ENCODE measurements around the gene SP8. TPM values are rescaled to one million over a fixed set of nuclear protein-coding genes. Genes with fewer than 3 reads are reported as not detected.

Gene SP8
- total RNA-seq, 1 experiment from 2014 or later = not detected

GRCh38 chr7:20834656-20835055, 48.0 kb upstream of the SP8 start:
- no peak for DNase-seq
- Histone ChIP-seq H2AFZ (no peak overlapping the region), H3K4me1 (replicated peaks; ENCODE audit: insufficient read depth) (no peaks in the 10 kb centered on the region), H3K79me2 (ENCODE audit: low read depth) (no peaks in the 10 kb centered on the region), H3K4me3 (no peak overlapping the region), H3K4me2 (no peak overlapping the region), H3K9me2 (ENCODE audit: insufficient read depth) (no peaks in the 10 kb centered on the region), H3K27me3 (ENCODE audit: insufficient read depth, low read depth) (no peaks in the 10 kb centered on the region), H4K20me1 (ENCODE audit: insufficient read depth) (no peaks in the 10 kb centered on the region), H3F3A (ENCODE audit: insufficient read depth, low read depth) (no peaks in the 10 kb centered on the region), H3K36me3 (ENCODE audit: low read depth) (no peaks in the 10 kb centered on the region), H3K9me3 (ENCODE audit: insufficient read depth, low read depth) (no peaks in the 10 kb centered on the region), H3K27ac (no peak overlapping the region)
- BruUV-seq (replicated peaks) = no TSS peak
- TF ChIP-seq EZH2 (IDR thresholded peaks at IDR 0.05; ENCODE audit: low read depth) (no peak), CTCF (conservative IDR thresholded peaks at IDR 0.05) (peak; percentile 67)
- ChIA-PET CTCF (no interaction called here), POLR2A (ENCODE audit: unreplicated experiment) (no interaction called here)
- intact Hi-C loops (cut with micrococcal nuclease; ENCODE audit: unreplicated experiment) = no loop called here

- H3K79me2 ChIP-seq (ENCODE audit: low read depth) = no peaks in the 10 kb centered on the region
- no peak for TF ChIP-seq EZH2 (IDR thresholded peaks at IDR 0.05; ENCODE audit: low read depth)
- TF ChIP-seq CTCF (conservative IDR thresholded peaks at IDR 0.05) = no peak
- no peaks in the 10 kb centered on the region for H3K9me3 ChIP-seq (ENCODE audit: insufficient read depth, low read depth)
- DNase-seq = no peak
- H3K4me3 ChIP-seq = no peak overlapping the region
- intact Hi-C loops (cut with micrococcal nuclease; ENCODE audit: unreplicated experiment) = no loop called here
- no peaks in the 10 kb centered on the region for H3F3A ChIP-seq (ENCODE audit: insufficient read depth, low read depth)
- no peak overlapping the region for H3K4me2 ChIP-seq
- no peaks in the 10 kb centered on the region for H3K9me2 ChIP-seq (ENCODE audit: insufficient read depth)
- CTCF ChIA-PET = interaction anchor here (0.7 kb wide), 1 partner anchor 228 kb away, joined by 4 read pairs; no protein-coding TSS in a partner anchor
- H4K20me1 ChIP-seq (ENCODE audit: insufficient read depth) = no peaks in the 10 kb centered on the region
- POLR2A ChIA-PET (ENCODE audit: unreplicated experiment) = no interaction called here
- H3K36me3 ChIP-seq (ENCODE audit: low read depth) = no peaks in the 10 kb centered on the region
- no peak overlapping the region for H3K27ac ChIP-seq
- no TSS peak for BruUV-seq (replicated peaks)
- no peaks in the 10 kb centered on the region for H3K4me1 ChIP-seq (replicated peaks; ENCODE audit: insufficient read depth)
- no peak overlapping the region for H2AFZ ChIP-seq
- H3K27me3 ChIP-seq (ENCODE audit: insufficient read depth, low read depth) = no peaks in the 10 kb centered on the region
Measured at GRCh38 chr7:20831956-20832355, 45.3 kb upstream of the SP8 start.

GRCh38 chr7:20831451-20831850, 44.8 kb upstream of the SP8 start:
- H3K4me1 ChIP-seq (replicated peaks; ENCODE audit: insufficient read depth) = no peaks in the 10 kb centered on the region
- no peaks in the 10 kb centered on the region for H3K27me3 ChIP-seq (ENCODE audit: insufficient read depth, low read depth)
- H2AFZ ChIP-seq = no peak overlapping the region
- no peak overlapping the region for H3K4me3 ChIP-seq
- H3K4me2 ChIP-seq = no peak overlapping the region
- ChIA-PET POLR2A (ENCODE audit: unreplicated experiment) (no interaction called here), CTCF (interaction anchor here (0.7 kb wide), 1 partner anchor 227 kb away, joined by 4 read pairs; no protein-coding TSS in a partner anchor)
- no peaks in the 10 kb centered on the region for H3F3A ChIP-seq (ENCODE audit: insufficient read depth, low read depth)
- no peaks in the 10 kb centered on the region for H4K20me1 ChIP-seq (ENCODE audit: insufficient read depth)
- H3K9me2 ChIP-seq (ENCODE audit: insufficient read depth) = no peaks in the 10 kb centered on the region
- H3K79me2 ChIP-seq (ENCODE audit: low read depth) = no peaks in the 10 kb centered on the region
- H3K36me3 ChIP-seq (ENCODE audit: low read depth) = no peaks in the 10 kb centered on the region
- no TSS peak for BruUV-seq (replicated peaks)
- no peaks in the 10 kb centered on the region for H3K9me3 ChIP-seq (ENCODE audit: insufficient read depth, low read depth)
- H3K27ac ChIP-seq = no peak overlapping the region
- DNase-seq = no peak
- intact Hi-C loops (cut with micrococcal nuclease; ENCODE audit: unreplicated experiment) = no loop called here
- TF ChIP-seq CTCF (conservative IDR thresholded peaks at IDR 0.05) (no peak), EZH2 (IDR thresholded peaks at IDR 0.05; ENCODE audit: low read depth) (no peak)

Data from PC-9 (cell line).